Right renal cortex interstitium (tissue), 3 donors: ENCODE measurements around the gene MYPOP. TPM values are rescaled to one million over a fixed set of nuclear protein-coding genes. Genes with fewer than 3 reads are reported as not detected.
"Not testable (repeated sequence)": the region's sequence is repeated elsewhere in the genome, so short reads cannot be mapped to it uniquely, and the experiment has no call there.

Experiments
- DNase-seq, 3 donors: peaks; one replicate each; pipeline ENCODE4 v3.0.0-alpha.2; 2013; ENCODE audit warnings: low read depth in 3 of 3, low spot score in 2 of 3
- polyA plus RNA-seq, 3 donors: library from polyadenylated mRNA; unstranded; fragments of 120-200 nt; gene quantifications; one replicate each; pipeline ENCODE4 v1.2.1, GENCODE V29; 2013; ENCODE audit not compliant: insufficient read length in 3 of 3

Gene MYPOP
- polyA plus RNA-seq, 3 donors = 2.8 to 3.8 (median 3.1) TPM

- DNase-seq = no peak
These were observed 17.5 kb downstream of the MYPOP start for GRCh38 chr19:45884682-45885555.

GRCh38 chr19:45883881-45884681 is 18.3 kb downstream of the MYPOP start:
- DNase-seq = no peak

- DNase-seq = no peak
These were observed 18.9 kb downstream of the MYPOP start for GRCh38 chr19:45883586-45883880.

- DNase-seq = no peak
These were observed 19.5 kb downstream of the MYPOP start for GRCh38 chr19:45882652-45883585.

- DNase-seq = no peak
These were observed 20.4 kb downstream of the MYPOP start for GRCh38 chr19:45881909-45882528.

GRCh38 chr19:45881082-45881908 is 21.1 kb downstream of the MYPOP start:
- DNase-seq = no peak

GRCh38 chr19:45879971-45880370 is 22.4 kb downstream of the MYPOP start:
- DNase-seq = no peak

- DNase-seq = no peak
These were observed 23.4 kb downstream of the MYPOP start for GRCh38 chr19:45879055-45879454.

- no peak for DNase-seq
These were observed 24.2 kb downstream of the MYPOP start for GRCh38 chr19:45878043-45878794.

GRCh38 chr19:45876411-45877197 is 25.8 kb downstream of the MYPOP start:
- DNase-seq = no peak

GRCh38 chr19:45876161-45876410 is 26.3 kb downstream of the MYPOP start:
- no peak for DNase-seq

GRCh38 chr19:45874620-45874966 is 27.8 kb downstream of the MYPOP start:
- no peak for DNase-seq

- DNase-seq = no peak
These were observed 29.1 kb downstream of the MYPOP start for GRCh38 chr19:45873219-45873772.

GRCh38 chr19:45872095-45872919 is 30.1 kb downstream of the MYPOP start:
- no peak for DNase-seq

GRCh38 chr19:45870798-45871197 is 31.6 kb downstream of the MYPOP start:
- no peak for DNase-seq

- DNase-seq = not testable (repeated sequence)
These were observed 35.2 kb downstream of the MYPOP start for GRCh38 chr19:45867241-45867640.
